GM12878 (cell line): Measurements from ENCODE around the gene ZBTB4. TPM values are rescaled to one million over a fixed set of nuclear protein-coding genes. Genes with fewer than 3 reads are reported as not detected.

Experiments
- ATAC-seq: fragments of 200-7000 bp; cut with Tn5 transposase; 3 replicates; pipeline ENCODE4 v1.9.1; 2020; ENCODE audit warnings: mild to moderate bottlenecking, moderate library complexity
- BruUV-seq: library from RNA; stranded (reverse); fragments of 400-500 nt; replicated peaks from 2 replicates; lab custom pipeline; 2021; lab: Mats Ljungman, UMichigan
- CTCF ChIA-PET: fragments of 300-600 bp; sonication (Branson Sonifier 250); formaldehyde crosslinking; extraction: SDS; loops from one replicate; lab custom pipeline; 2021; ENCODE audit warnings: inconsistent platforms; lab: Yijun Ruan, JAX
- POLR2A ChIA-PET: fragments of 350-600 bp; formaldehyde crosslinking; extraction: SDS; loops from one replicate; lab custom pipeline; 2021; ENCODE audit warnings: inconsistent platforms; lab: Charles Lee
- RAD21 ChIA-PET: fragments of 300-600 bp; sonication (Branson Sonifier 250); formaldehyde crosslinking; loops from one replicate; lab custom pipeline; 2023; ENCODE audit warnings: antibody characterized with exemption; ENCODE audit not compliant: unreplicated experiment; lab: Charles Lee
- SMC1A ChIA-PET: fragments of 300-600 bp; sonication (Branson Sonifier 250); formaldehyde crosslinking; loops from one replicate; lab custom pipeline; 2023; ENCODE audit not compliant: unreplicated experiment, uncharacterized antibody; lab: Charles Lee
- DNase-seq: peaks from one replicate; pipeline ENCODE4 v3.0.0-alpha.2; 2011; ENCODE audit warnings: low read depth, low spot score
- FAIRE-seq: peaks from 3 replicates; lab custom pipeline; 2011; peaks lifted over from hg19 to GRCh38; lab: Jason Lieb, UNC
- H2AFZ ChIP-seq: 2 replicates; pipeline ENCODE4 v1.6.0; 2011; ENCODE audit warnings: low read depth, low read length, control low read depth; ENCODE audit not compliant: control insufficient read depth
- H3K27ac ChIP-seq: 2 replicates; pipeline ENCODE4 v1.5.1; 2011; ENCODE audit warnings: control low read depth; ENCODE audit not compliant: control insufficient read depth, insufficient read depth
- H3K27me3 ChIP-seq, 2 experiments: replicated peaks in 1 of 2; 2 replicates each; pipeline versions ENCODE4 v1.6.0 to v1.6.1; 2011; ENCODE audit warnings: low read length in 1 of 2; ENCODE audit not compliant: control insufficient read depth in 2 of 2, insufficient read depth in 2 of 2
- H3K36me3 ChIP-seq, 2 experiments: 2 replicates each; pipeline ENCODE4 v1.5.1; 2011; ENCODE audit warnings: low read length in 1 of 2; ENCODE audit not compliant: control insufficient read depth in 2 of 2, insufficient read depth in 2 of 2
- H3K4me1 ChIP-seq: 2 replicates; pipeline ENCODE4 v1.6.1; 2011; ENCODE audit warnings: mild to moderate bottlenecking, low read length, moderate library complexity, mixed read lengths; ENCODE audit not compliant: control insufficient read depth, insufficient read depth
- H3K4me2 ChIP-seq: 2 replicates; pipeline ENCODE4 v1.6.0; 2011; ENCODE audit warnings: control low read depth; ENCODE audit not compliant: control insufficient read depth, insufficient read depth
- H3K4me3 ChIP-seq: fragments of 200-600 bp; sonication (generic); 2 replicates; pipeline ENCODE4 v1.5.1; 2016
- H3K79me2 ChIP-seq: 2 replicates; pipeline ENCODE4 v1.6.0; 2011; ENCODE audit warnings: low read length; ENCODE audit not compliant: control insufficient read depth, insufficient read depth
- H3K9ac ChIP-seq: 2 replicates; pipeline ENCODE4 v1.8.0; 2011; ENCODE audit warnings: low read length, control low read depth, mixed read lengths; ENCODE audit not compliant: control insufficient read depth, insufficient read depth
- H3K9me3 ChIP-seq: replicated peaks from 3 replicates; pipeline ENCODE4 v1.5.1; 2011; ENCODE audit warnings: mild to moderate bottlenecking, low read length; ENCODE audit not compliant: control insufficient read depth, insufficient read depth
- H4K20me1 ChIP-seq: 2 replicates; pipeline ENCODE4 v1.6.0; 2011; ENCODE audit not compliant: control insufficient read depth, insufficient read depth
- BHLHE40 ChIP-seq, 2 experiments: fragments of 450-650 bp in 1 of 2; IDR thresholded peaks; 2 replicates each; pipeline ENCODE4 v1.6.1; 2011 to 2017; ENCODE audit warnings: low read depth in 2 of 2, borderline replicate concordance in 1 of 2, improper control_type of control experiment in 1 of 2, low read length in 1 of 2, mild to moderate bottlenecking in 1 of 2
- BRCA1 ChIP-seq: IDR thresholded peaks from 2 replicates; pipeline ENCODE4 v1.6.1; 2011; ENCODE audit warnings: low read depth, low read length, improper control_type of control experiment
- NR2C2 ChIP-seq: IDR thresholded peaks from 2 replicates; pipeline ENCODE4 v1.6.1; 2011; ENCODE audit warnings: borderline replicate concordance, low read depth; ENCODE audit not compliant: control insufficient read depth, insufficient read length
- POLR2A ChIP-seq: IDR thresholded peaks from 2 replicates; pipeline ENCODE4 v1.6.1; 2011; ENCODE audit warnings: low read depth, mild to moderate bottlenecking, low read length
- SUZ12 ChIP-seq: fragments of 200-600 bp; sonication (generic); IDR thresholded peaks from one replicate; pipeline ENCODE4 v1.6.1; 2018; ENCODE audit warnings: antibody characterized with exemption, mild to moderate bottlenecking; ENCODE audit not compliant: unreplicated experiment
- WGBS: methylation state at CpG from one replicate; pipeline ENCODE4 v1.1.6; 2016; ENCODE audit warnings: low lambda C conversion rate; ENCODE audit not compliant: insufficient replicate concordance, insufficient coverage; ENCODE audit errors: missing lambda C conversion rate; 5-methylcytosine and 5-hydroxymethylcytosine counted together
- in situ Hi-C: fragments of 300-500 bp; cut with MboI; formaldehyde crosslinking; loops from 9 replicates; pipeline ENCODE4 v1.14.3; 2018; ENCODE audit warnings: mixed read lengths
- intact Hi-C: fragments of 100-400 bp; cut with micrococcal nuclease; formaldehyde crosslinking; loops from one replicate; pipeline ENCODE4 v1.14.2; 2022; ENCODE audit not compliant: unreplicated experiment
- polyA plus RNA-seq, 11 experiments: library from polyadenylated mRNA; depleted of rRNA in 4 of 11; unstranded in 6 of 11; stranded (reverse) in 5 of 11; fragments of >200 nt; fragmentation: Nextera tagmentation in 4 of 11; fragmentation: Illumina TruSeq in 1 of 11; extraction: Ambion mirVana in 4 of 11; extraction: Trizol in 1 of 11; gene quantifications; 1 replicate in 1 of 11; 2 replicates in 10 of 11; pipeline versions ENCODE4 v1.2.1 to v1.2.3, GENCODE V29; 2011 to 2016; ENCODE audit warnings: inconsistent platforms in 2 of 11, missing spikeins in 2 of 11, low read depth in 1 of 11
- total RNA-seq, 4 experiments: library from RNA; depleted of rRNA in 3 of 4; stranded (reverse); fragments of >200 nt in 3 of 4; fragmentation: Illumina TruSeq in 1 of 4; extraction: Trizol in 1 of 4; gene quantifications; 2 replicates each; pipeline versions ENCODE4 v1.2.1 to v1.2.3, GENCODE V29; 2013 to 2021
- TF ChIP-seq, protein P1 (sequence below): fragments of 450-650 bp; IDR thresholded peaks from 2 replicates; pipeline ENCODE4 v1.6.1; 2014; ENCODE audit warnings: mild to moderate bottlenecking

Gene ZBTB4
- total and polyA plus RNA-seq, 10 of the 15 experiments (the other 5 are each of a cell fraction or from before 2014, with no cell fraction given) = 2.0 to 14.9 (median 6.9) TPM

DNA sequence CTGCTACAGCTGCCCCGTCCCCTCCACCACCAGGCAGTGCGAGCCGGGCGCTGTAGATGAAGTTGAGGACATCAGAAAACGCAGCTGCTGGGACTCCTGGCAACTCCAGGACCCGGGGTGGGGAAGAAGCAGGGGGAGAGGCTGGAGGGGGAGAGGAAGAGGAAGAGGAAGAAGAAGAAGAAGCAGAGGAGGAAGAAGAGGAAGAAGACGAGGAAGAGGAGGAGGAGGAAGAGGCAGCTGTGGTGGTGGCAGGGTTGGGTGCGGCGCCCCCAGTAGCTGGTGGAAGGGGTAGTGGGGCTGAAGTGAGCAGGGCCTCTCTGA lies 13.2 kb downstream of the ZBTB4 start:
- 82% methylated on average over 9 of the region's 9 CpGs for WGBS
- no peak overlapping the region for H3K9ac ChIP-seq

GRCh38 chr17:7465597-7466275 lies 13.7 kb downstream of the ZBTB4 start:
- no peak overlapping the region for H3K4me3 ChIP-seq
- in situ Hi-C loops = no loop called here
- H3K27ac ChIP-seq = no peak overlapping the region
- TF ChIP-seq BRCA1 (no peak), POLR2A (peak; percentile 50; the same call in 1 of the 2 replicates)
- TF ChIP-seq, all 136 proteins: peak for 1
- H3K4me2 ChIP-seq = no peak overlapping the region
- POLR2A ChIA-PET = interaction anchor here (0.7 to 2.4 kb wide), 3 partner anchors 11 to 26 kb away, joined by 3 to 9 read pairs (median 3); partner anchors contain the start of gene CHRNB1
- H3K9me3 ChIP-seq = no peaks in the 10 kb centered on the region
- no peaks in the 10 kb centered on the region for H3K79me2 ChIP-seq
- H3K27me3 ChIP-seq = no peaks in the 10 kb centered on the region
- ATAC-seq = no peak
- H3K36me3 ChIP-seq = peaks cover 0 to 5% of the 10 kb centered on the region in 2 experiments; a peak in 3 of 4 replicates
- SMC1A ChIA-PET = interaction anchor here (1.0 to 1.6 kb wide), 2 partner anchors 11 to 62 kb away, joined by 3 read pairs; partner anchors contain the start of gene TMEM256
- no peak overlapping the region for H3K9ac ChIP-seq
- 96% methylated on average over 33 of the region's 33 CpGs for WGBS
- intact Hi-C loops = no loop called here
- RAD21 ChIA-PET = no interaction called here
- CTCF ChIA-PET = no interaction called here
- no peak overlapping the region for H2AFZ ChIP-seq
- no peaks in the 10 kb centered on the region; the same call in 1 of the 2 replicates for H3K4me1 ChIP-seq
- no peak for FAIRE-seq
- no peaks in the 10 kb centered on the region for H4K20me1 ChIP-seq
- no TSS peak for BruUV-seq
- no peak for DNase-seq

More for the DNA sequence above, 13.2 kb downstream of the ZBTB4 start:
- Histone ChIP-seq H3K27ac (no peak overlapping the region), H3K4me1 (no peaks in the 10 kb centered on the region; the same call in 1 of the 2 replicates), H3K4me2 (no peak overlapping the region), H4K20me1 (no peaks in the 10 kb centered on the region), H3K4me3 (no peak overlapping the region), H3K79me2 (no peaks in the 10 kb centered on the region), H3K9me3 (no peaks in the 10 kb centered on the region), H2AFZ (no peak overlapping the region), H3K27me3 (no peaks in the 10 kb centered on the region), H3K36me3 (peaks cover 0 to 5% of the 10 kb centered on the region in 2 experiments; a peak in 3 of 4 replicates)
- ChIA-PET RAD21 (no interaction called here), POLR2A (interaction anchor here (1.1 to 2.4 kb wide), 2 partner anchors 10 to 26 kb away, joined by 3 to 9 read pairs; no protein-coding TSS in a partner anchor), CTCF (interaction anchor here (1.7 kb wide), 1 partner anchor 10 kb away, joined by 4 read pairs; no protein-coding TSS in a partner anchor), SMC1A (no interaction called here)
- ATAC-seq = no peak
- no TSS peak for BruUV-seq
- intact Hi-C loops (no loop called here), in situ Hi-C loops (no loop called here)
- no peak for FAIRE-seq
- DNase-seq = no peak
- TF ChIP-seq SUZ12 (no peak), BHLHE40 (IDR thresholded peaks at IDR 0.05; ENCODE audit: borderline replicate concordance in 1 of 2, low read depth in 2 of 2, low read length in 1 of 2) (no peak), NR2C2 (no peak)
- TF ChIP-seq, protein P1, sequence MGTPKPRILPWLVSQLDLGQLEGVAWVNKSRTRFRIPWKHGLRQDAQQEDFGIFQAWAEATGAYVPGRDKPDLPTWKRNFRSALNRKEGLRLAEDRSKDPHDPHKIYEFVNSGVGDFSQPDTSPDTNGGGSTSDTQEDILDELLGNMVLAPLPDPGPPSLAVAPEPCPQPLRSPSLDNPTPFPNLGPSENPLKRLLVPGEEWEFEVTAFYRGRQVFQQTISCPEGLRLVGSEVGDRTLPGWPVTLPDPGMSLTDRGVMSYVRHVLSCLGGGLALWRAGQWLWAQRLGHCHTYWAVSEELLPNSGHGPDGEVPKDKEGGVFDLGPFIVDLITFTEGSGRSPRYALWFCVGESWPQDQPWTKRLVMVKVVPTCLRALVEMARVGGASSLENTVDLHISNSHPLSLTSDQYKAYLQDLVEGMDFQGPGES = no peak
